ENCODE data around the gene MED9.

MED9 gene

GRCh38 chr17:17519886-17520285, 43.1 kb downstream of the MED9 start:
- TF ChIP-seq CTCF (IDR thresholded peaks at IDR 0.05; ENCODE audit: insufficient read depth, missing control alignments), result no peak
- no peak for FAIRE-seq

GRCh38 chr17:17520599-17521232, 43.9 kb downstream of the MED9 start:
- no peak for DNase-seq (ENCODE audit: insufficient read length, low spot score)
- no peak for TF ChIP-seq CTCF (IDR thresholded peaks at IDR 0.05; ENCODE audit: insufficient read depth, missing control alignments)
- FAIRE-seq, result no peak

More at GRCh38 chr17:17519886-17520285, 43.1 kb downstream of the MED9 start:
- DNase-seq (ENCODE audit: insufficient read length, low spot score), result no peak

GRCh38 chr17:17523001-17523730, 46.4 kb downstream of the MED9 start:
- DNase-seq (ENCODE audit: insufficient read length, low spot score), result no peak
- FAIRE-seq, result no peak
- TF ChIP-seq CTCF (IDR thresholded peaks at IDR 0.05; ENCODE audit: insufficient read depth, missing control alignments), result no peak

GRCh38 chr17:17523731-17524490, 47.1 kb downstream of the MED9 start:
- TF ChIP-seq CTCF (IDR thresholded peaks at IDR 0.05; ENCODE audit: insufficient read depth, missing control alignments), result no peak
- no peak for FAIRE-seq
- no peak for DNase-seq (ENCODE audit: insufficient read length, low spot score)

GRCh38 chr17:17525311-17525710, 48.5 kb downstream of the MED9 start:
- DNase-seq (ENCODE audit: insufficient read length, low spot score), result no peak
- no peak for FAIRE-seq
- TF ChIP-seq CTCF (IDR thresholded peaks at IDR 0.05; ENCODE audit: insufficient read depth, missing control alignments), result no peak

- TF ChIP-seq CTCF (IDR thresholded peaks at IDR 0.05; ENCODE audit: insufficient read depth, missing control alignments), result no peak
- DNase-seq (ENCODE audit: insufficient read length, low spot score) (no peak), FAIRE-seq (no peak)
Measured at GRCh38 chr17:17525956-17526355, 49.2 kb downstream of the MED9 start.

All from D721Med (cell line).